Measurements from ENCODE around the gene VPS72. TPM values are rescaled to one million over a fixed set of nuclear protein-coding genes. Genes with fewer than 3 reads are reported as not detected.
A peak's percentile ranks its signal among the peaks of the same experiment; 100 is the strongest.

Gene VPS72
- total RNA-seq, 1 donor from 2014 or later = 83.5 TPM

DNA sequence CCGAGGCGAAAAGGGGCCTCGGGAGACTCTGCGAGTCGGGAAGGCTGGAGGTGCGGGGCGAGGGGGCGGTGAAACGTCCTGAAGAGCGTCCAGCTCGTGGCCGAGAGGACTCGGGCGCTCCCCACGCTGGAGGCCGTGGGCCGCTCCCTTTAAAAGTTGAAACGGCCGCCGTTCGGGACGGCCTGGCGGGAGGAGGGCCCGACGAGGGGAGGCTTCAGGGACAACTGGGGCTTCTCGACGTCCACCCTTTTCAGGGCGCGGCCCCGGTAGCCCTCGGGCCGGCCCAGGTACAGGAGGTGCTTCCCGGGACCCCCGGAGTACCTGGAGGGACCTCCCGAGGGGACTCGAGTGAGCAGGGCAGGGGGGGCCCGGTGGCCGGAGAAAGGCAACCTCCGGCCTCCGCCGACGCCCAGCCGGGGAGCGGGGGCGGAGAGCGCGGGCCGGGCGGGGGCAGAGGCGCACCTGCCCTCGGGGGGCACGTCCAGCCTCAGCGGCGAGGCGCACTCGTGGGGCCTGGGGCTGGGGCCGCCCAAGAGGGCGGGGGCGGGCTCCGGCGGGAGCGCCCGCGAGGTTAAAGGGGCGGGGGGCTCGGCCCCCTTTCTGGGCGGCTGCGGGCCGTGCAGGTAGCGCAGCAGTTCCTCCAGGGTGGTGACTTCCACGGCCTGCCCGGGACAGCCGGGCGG, 57.5 kb downstream of the VPS72 start:
- Mint-ChIP-seq H3K27ac (ENCODE audit: unreplicated experiment) (no peak overlapping the region), H3K36me3 (ENCODE audit: low read depth, unreplicated experiment) (peaks cover 33% of the 10 kb centered on the region), H3K4me3 (ENCODE audit: unreplicated experiment) (no peak overlapping the region), H3K9me3 (ENCODE audit: unreplicated experiment) (no peaks in the 10 kb centered on the region), H3K27me3 (ENCODE audit: unreplicated experiment) (peaks cover 18% of the 10 kb centered on the region), H3K4me1 (ENCODE audit: unreplicated experiment) (peaks cover 21% of the 10 kb centered on the region)
- no peak for DNase-seq (ENCODE audit: low spot score)
- TF ChIP-seq, protein P1, sequence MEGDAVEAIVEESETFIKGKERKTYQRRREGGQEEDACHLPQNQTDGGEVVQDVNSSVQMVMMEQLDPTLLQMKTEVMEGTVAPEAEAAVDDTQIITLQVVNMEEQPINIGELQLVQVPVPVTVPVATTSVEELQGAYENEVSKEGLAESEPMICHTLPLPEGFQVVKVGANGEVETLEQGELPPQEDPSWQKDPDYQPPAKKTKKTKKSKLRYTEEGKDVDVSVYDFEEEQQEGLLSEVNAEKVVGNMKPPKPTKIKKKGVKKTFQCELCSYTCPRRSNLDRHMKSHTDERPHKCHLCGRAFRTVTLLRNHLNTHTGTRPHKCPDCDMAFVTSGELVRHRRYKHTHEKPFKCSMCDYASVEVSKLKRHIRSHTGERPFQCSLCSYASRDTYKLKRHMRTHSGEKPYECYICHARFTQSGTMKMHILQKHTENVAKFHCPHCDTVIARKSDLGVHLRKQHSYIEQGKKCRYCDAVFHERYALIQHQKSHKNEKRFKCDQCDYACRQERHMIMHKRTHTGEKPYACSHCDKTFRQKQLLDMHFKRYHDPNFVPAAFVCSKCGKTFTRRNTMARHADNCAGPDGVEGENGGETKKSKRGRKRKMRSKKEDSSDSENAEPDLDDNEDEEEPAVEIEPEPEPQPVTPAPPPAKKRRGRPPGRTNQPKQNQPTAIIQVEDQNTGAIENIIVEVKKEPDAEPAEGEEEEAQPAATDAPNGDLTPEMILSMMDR (IDR thresholded peaks at IDR 0.05; ENCODE audit: unreplicated experiment) = no peak

DNA sequence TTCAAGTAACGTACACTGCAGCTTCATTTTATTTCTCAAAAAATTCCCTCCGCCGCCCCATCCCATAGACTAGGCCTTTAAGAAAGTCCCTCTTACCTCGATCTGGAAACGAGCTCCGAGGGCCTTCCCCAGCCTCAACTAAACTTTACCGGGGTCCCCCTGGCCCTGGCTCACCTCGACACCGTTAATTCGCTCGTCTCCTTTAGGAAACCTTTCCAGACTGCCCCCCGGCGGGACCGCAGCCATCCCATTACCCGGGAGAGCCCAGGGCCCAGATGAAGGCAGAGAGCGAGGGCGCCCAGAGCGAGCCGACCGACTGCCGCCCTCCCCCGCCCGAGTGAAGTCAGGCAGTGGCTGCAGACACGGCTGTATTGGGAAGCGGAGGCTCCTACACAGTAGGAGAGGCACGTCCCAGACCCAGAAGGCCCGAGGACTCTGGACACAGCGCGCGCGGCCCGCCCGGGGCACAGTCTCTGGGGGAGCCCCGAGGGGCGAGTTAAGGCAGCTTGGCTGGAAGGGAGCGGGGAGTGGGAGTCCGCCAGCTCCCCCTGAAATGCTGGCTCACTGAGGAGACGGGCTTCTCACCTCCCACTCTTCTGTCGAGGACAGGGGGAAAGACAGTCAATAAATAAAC, 58.2 kb downstream of the VPS72 start:
- peak overlapping the region; percentile 85 for H3K27ac Mint-ChIP-seq (ENCODE audit: unreplicated experiment)
- DNase-seq (ENCODE audit: low spot score) = peak; percentile 52
- H3K9me3 Mint-ChIP-seq (ENCODE audit: unreplicated experiment) = no peaks in the 10 kb centered on the region
- TF ChIP-seq, protein P1 (IDR thresholded peaks at IDR 0.05; ENCODE audit: unreplicated experiment) = no peak
- peaks cover 18% of the 10 kb centered on the region for H3K27me3 Mint-ChIP-seq (ENCODE audit: unreplicated experiment)
- peaks cover 27% of the 10 kb centered on the region for H3K36me3 Mint-ChIP-seq (ENCODE audit: low read depth, unreplicated experiment)
- H3K4me3 Mint-ChIP-seq (ENCODE audit: unreplicated experiment) = peak overlapping the region; percentile 35
- H3K4me1 Mint-ChIP-seq (ENCODE audit: unreplicated experiment) = peaks cover 21% of the 10 kb centered on the region

DNA sequence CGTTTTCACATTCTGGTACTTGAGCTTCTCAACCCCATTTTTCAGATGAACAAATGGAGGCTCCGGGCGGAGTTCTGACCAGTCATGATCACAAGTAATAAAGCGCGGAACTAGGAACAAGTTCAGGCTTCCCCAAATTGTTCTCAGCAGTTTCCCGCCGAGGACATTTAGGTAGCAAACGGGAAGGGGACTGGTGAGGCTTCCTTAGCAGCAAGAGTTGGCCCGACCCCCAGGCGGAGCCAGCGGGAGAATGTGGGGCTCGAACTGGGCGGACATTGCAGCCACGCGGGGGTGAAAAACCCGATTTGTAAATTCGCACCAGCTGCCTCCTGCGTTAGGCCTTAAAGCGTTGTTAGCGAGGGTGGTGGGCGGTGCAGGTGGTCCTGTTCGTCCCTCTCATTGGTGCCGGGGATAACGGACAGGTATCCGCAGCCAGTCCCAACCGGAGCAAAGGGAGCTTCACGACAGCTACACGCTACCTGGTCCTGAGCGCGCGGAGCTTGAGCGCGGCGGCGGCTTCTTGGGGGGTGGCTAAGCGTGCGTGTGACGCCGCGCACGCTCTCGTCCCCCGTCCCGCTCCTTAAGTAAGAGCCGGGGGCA, 58.9 kb downstream of the VPS72 start:
- peak overlapping the region; percentile 85 for H3K27ac Mint-ChIP-seq (ENCODE audit: unreplicated experiment)
- H3K9me3 Mint-ChIP-seq (ENCODE audit: unreplicated experiment) = no peaks in the 10 kb centered on the region
- peaks cover 21% of the 10 kb centered on the region for H3K4me1 Mint-ChIP-seq (ENCODE audit: unreplicated experiment)
- H3K4me3 Mint-ChIP-seq (ENCODE audit: unreplicated experiment) = peak overlapping the region; percentile 56
- H3K36me3 Mint-ChIP-seq (ENCODE audit: low read depth, unreplicated experiment) = peaks cover 20% of the 10 kb centered on the region
- peak; percentile 74 for DNase-seq (ENCODE audit: low spot score)
- TF ChIP-seq, protein P1 (IDR thresholded peaks at IDR 0.05; ENCODE audit: unreplicated experiment) = no peak
- H3K27me3 Mint-ChIP-seq (ENCODE audit: unreplicated experiment) = peaks cover 18% of the 10 kb centered on the region

DNA sequence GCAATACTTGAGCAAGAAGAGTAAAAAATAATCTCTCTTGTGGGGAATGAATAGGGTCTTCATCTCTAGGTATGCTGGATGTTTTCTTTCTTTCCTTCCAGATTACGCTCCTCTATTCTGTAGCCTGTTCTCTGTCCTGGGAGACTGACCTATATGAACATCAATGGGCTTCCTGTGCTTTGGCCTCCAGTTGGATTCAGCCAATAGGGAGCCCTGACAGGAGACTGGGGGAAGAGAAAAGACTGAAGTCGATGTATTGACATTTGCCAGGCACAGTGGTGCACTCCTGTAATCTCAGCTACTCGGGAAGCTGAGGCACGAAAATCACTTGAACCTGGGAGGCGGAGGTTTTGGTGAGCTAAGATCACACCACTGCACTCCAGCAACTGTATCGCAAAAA, 61.2 kb downstream of the VPS72 start:
- Mint-ChIP-seq H3K36me3 (ENCODE audit: low read depth, unreplicated experiment) (no peaks in the 10 kb centered on the region), H3K4me1 (ENCODE audit: unreplicated experiment) (peaks cover 26% of the 10 kb centered on the region), H3K4me3 (ENCODE audit: unreplicated experiment) (no peak overlapping the region), H3K27ac (ENCODE audit: unreplicated experiment) (no peak overlapping the region), H3K9me3 (ENCODE audit: unreplicated experiment) (no peaks in the 10 kb centered on the region), H3K27me3 (ENCODE audit: unreplicated experiment) (peaks cover 10% of the 10 kb centered on the region)
- no peak for DNase-seq (ENCODE audit: low spot score)
- TF ChIP-seq, protein P1 (IDR thresholded peaks at IDR 0.05; ENCODE audit: unreplicated experiment) = no peak

Other genes with a start within 250 kb of the VPS72 start
- gene CERS2, start 215.4 kb downstream of the VPS72 start, total RNA-seq (ENCODE audit: unreplicated experiment) = 186 TPM
- gene ANXA9, start 207.9 kb downstream of the VPS72 start, total RNA-seq (ENCODE audit: unreplicated experiment) = not detected
- 11.2 TPM for gene MINDY1, start 183.3 kb downstream of the VPS72 start, total RNA-seq (ENCODE audit: unreplicated experiment)
- 16.7 TPM for gene PRUNE1, start 181.7 kb downstream of the VPS72 start, total RNA-seq (ENCODE audit: unreplicated experiment)
- gene BNIPL, start 153.6 kb downstream of the VPS72 start, total RNA-seq (ENCODE audit: unreplicated experiment) = 1.5 TPM
- 1.0 TPM for gene C1orf56, start 142.4 kb downstream of the VPS72 start, total RNA-seq (ENCODE audit: unreplicated experiment)
- 180 TPM for gene CDC42SE1, start 130.6 kb downstream of the VPS72 start, total RNA-seq (ENCODE audit: unreplicated experiment)
- 27.8 TPM for gene MLLT11, start 129.8 kb downstream of the VPS72 start, total RNA-seq (ENCODE audit: unreplicated experiment)
- gene GABPB2, start 119.4 kb downstream of the VPS72 start, total RNA-seq (ENCODE audit: unreplicated experiment) = 4.1 TPM
- gene SEMA6C, start 43.6 kb downstream of the VPS72 start, total RNA-seq (ENCODE audit: unreplicated experiment) = 214 TPM
- 1.6 TPM for gene TNFAIP8L2, start 33.5 kb downstream of the VPS72 start, total RNA-seq (ENCODE audit: unreplicated experiment)
- gene LYSMD1, start 24.3 kb downstream of the VPS72 start, total RNA-seq (ENCODE audit: unreplicated experiment) = 7.5 TPM
- 48.3 TPM for gene SCNM1, start 24.1 kb downstream of the VPS72 start, total RNA-seq (ENCODE audit: unreplicated experiment)
- gene TMOD4, start 14.2 kb downstream of the VPS72 start, total RNA-seq (ENCODE audit: unreplicated experiment) = 1.1 TPM
- gene PIP5K1A, start 8.4 kb upstream of the VPS72 start, total RNA-seq (ENCODE audit: unreplicated experiment) = 75.9 TPM
- 186 TPM for gene PSMD4, start 64.5 kb upstream of the VPS72 start, total RNA-seq (ENCODE audit: unreplicated experiment)
- gene ZNF687, start 92.1 kb upstream of the VPS72 start, total RNA-seq (ENCODE audit: unreplicated experiment) = 29.9 TPM
- gene PI4KB, start 137.2 kb upstream of the VPS72 start, total RNA-seq (ENCODE audit: unreplicated experiment) = 50.3 TPM
- gene RFX5, start 157.1 kb upstream of the VPS72 start, total RNA-seq (ENCODE audit: unreplicated experiment) = 51.6 TPM
- 15.6 TPM for gene SELENBP1, start 182.5 kb upstream of the VPS72 start, total RNA-seq (ENCODE audit: unreplicated experiment)
- gene PSMB4, start 209.4 kb upstream of the VPS72 start, total RNA-seq (ENCODE audit: unreplicated experiment) = 322 TPM

Data from endothelial cell (in vitro differentiated cells).